HUES64 (cell line): Measurements from ENCODE around the gene PHTF2. TPM values are rescaled to one million over a fixed set of nuclear protein-coding genes. Genes with fewer than 3 reads are reported as not detected.

Experiments used
- H3K27ac ChIP-seq: 2 replicates; pipeline ENCODE4 v1.7.0; 2013; ENCODE audit warnings: low read depth, low read length, inconsistent platforms
- H3K27me3 ChIP-seq: 2 replicates; pipeline ENCODE4 v1.6.1; 2013; ENCODE audit warnings: mild to moderate bottlenecking, low read length; ENCODE audit not compliant: insufficient read depth
- H3K36me3 ChIP-seq: 2 replicates; pipeline ENCODE4 v1.6.1; 2013; ENCODE audit warnings: mild to moderate bottlenecking, low read length; ENCODE audit not compliant: insufficient read depth
- H3K4me1 ChIP-seq: 2 replicates; pipeline ENCODE4 v1.6.1; 2013; ENCODE audit warnings: mild to moderate bottlenecking, low read length, moderate library complexity; ENCODE audit not compliant: insufficient read depth
- H3K4me3 ChIP-seq: 2 replicates; pipeline ENCODE4 v1.5.1; 2013; ENCODE audit warnings: mild to moderate bottlenecking, low read length, moderate library complexity
- H3K9ac ChIP-seq: 2 replicates; pipeline ENCODE4 v1.6.1; 2013; ENCODE audit warnings: mild to moderate bottlenecking, low read depth, low read length
- H3K9me3 ChIP-seq: 2 replicates; pipeline ENCODE4 v1.6.1; 2013; ENCODE audit warnings: low read depth, low read length; ENCODE audit not compliant: insufficient read depth
- WGBS: fragments of 150-250, 120-280 bp; methylation state at CpG from one replicate; pipeline ENCODE4 v1.1.7; 2013; ENCODE audit warnings: missing lambda C conversion rate; 5-methylcytosine and 5-hydroxymethylcytosine counted together
- polyA plus RNA-seq, 2 experiments: library from polyadenylated mRNA; stranded (reverse); fragments of 50-300 nt; gene quantifications; one replicate each; pipeline ENCODE4 v1.2.3, GENCODE V29; 2013

The PHTF2 gene
- 14.6 TPM for polyA plus RNA-seq (2013, experiment 1 of 2)
- polyA plus RNA-seq (2013, experiment 2 of 2), result 17.4 TPM

- Histone ChIP-seq H3K4me3 (peak within 1 kb of the TSS; percentile 87), H3K9me3 (no peaks in the 10 kb centered on the region), H3K27me3 (no peaks in the 10 kb centered on the region), H3K4me1 (peaks cover 18% of the 10 kb centered on the region), H3K9ac (peak within 1 kb of the TSS; percentile 82), H3K27ac (peak within 1 kb of the TSS; percentile 69), H3K36me3 (peaks cover 9% of the 10 kb centered on the region)
- WGBS, result under 1% methylated on average over 61 of the region's 61 CpGs
These were observed at the start of gene PHTF2, which contains the start of gene TMEM60 for GRCh38 chr7:77798394-77799077. PHTF2 (plus strand) TSS chr7:77798773. TMEM60 (minus strand) TSS chr7:77798434; CDS start chr7:77794373, 4,061 bp downstream.

GRCh38 chr7:77752016-77752415, 46.6 kb upstream of the PHTF2 start:
- Histone ChIP-seq H3K4me1 (no peaks in the 10 kb centered on the region), H3K9me3 (no peaks in the 10 kb centered on the region), H3K36me3 (peaks cover 13% of the 10 kb centered on the region), H3K4me3 (no peak overlapping the region), H3K9ac (no peak overlapping the region), H3K27me3 (no peaks in the 10 kb centered on the region), H3K27ac (no peak overlapping the region)
- WGBS, result 83% methylated on average over 1 of the region's 2 CpGs

GRCh38 chr7:77753173-77753572, 45.4 kb upstream of the PHTF2 start:
- Histone ChIP-seq H3K27ac (no peak overlapping the region), H3K4me3 (no peak overlapping the region), H3K27me3 (no peaks in the 10 kb centered on the region), H3K9ac (no peak overlapping the region), H3K4me1 (no peaks in the 10 kb centered on the region), H3K9me3 (no peaks in the 10 kb centered on the region), H3K36me3 (peaks cover 13% of the 10 kb centered on the region)
- WGBS, result 100% methylated on average over 1 of the region's 1 CpG

GRCh38 chr7:77757589-77757988, 41.0 kb upstream of the PHTF2 start:
- no CpG with 5 or more reads among the region's 1 CpG for WGBS
- H3K27ac ChIP-seq, result no peak overlapping the region
- no peaks in the 10 kb centered on the region for H3K27me3 ChIP-seq
- H3K9ac ChIP-seq, result no peak overlapping the region
- H3K36me3 ChIP-seq, result no peaks in the 10 kb centered on the region
- H3K4me1 ChIP-seq, result no peaks in the 10 kb centered on the region
- H3K4me3 ChIP-seq, result no peak overlapping the region
- H3K9me3 ChIP-seq, result no peaks in the 10 kb centered on the region

- H3K27ac ChIP-seq, result no peak overlapping the region
- H3K9ac ChIP-seq, result no peak overlapping the region
- WGBS, result 6% methylated on average over 3 of the region's 3 CpGs
- no peaks in the 10 kb centered on the region for H3K9me3 ChIP-seq
- H3K27me3 ChIP-seq, result no peaks in the 10 kb centered on the region
- H3K36me3 ChIP-seq, result no peaks in the 10 kb centered on the region
- no peaks in the 10 kb centered on the region for H3K4me1 ChIP-seq
- no peak overlapping the region for H3K4me3 ChIP-seq
These were observed 39.2 kb upstream of the PHTF2 start for GRCh38 chr7:77759294-77759889.

GRCh38 chr7:77760809-77761453, 37.6 kb upstream of the PHTF2 start:
- Histone ChIP-seq H3K4me3 (no peak overlapping the region), H3K4me1 (peaks cover 6% of the 10 kb centered on the region), H3K36me3 (no peaks in the 10 kb centered on the region; the same call in 1 of the 2 replicates), H3K9me3 (no peaks in the 10 kb centered on the region), H3K27me3 (no peaks in the 10 kb centered on the region), H3K27ac (no peak overlapping the region), H3K9ac (no peak overlapping the region)
- 96% methylated on average over 9 of the region's 10 CpGs for WGBS

- 95% methylated on average over 3 of the region's 3 CpGs for WGBS
- no peaks in the 10 kb centered on the region for H3K9me3 ChIP-seq
- H3K9ac ChIP-seq, result no peak overlapping the region
- H3K36me3 ChIP-seq, result peaks cover 18% of the 10 kb centered on the region
- H3K27ac ChIP-seq, result peak overlapping the region; percentile 31; the same call in 1 of the 2 replicates
- no peaks in the 10 kb centered on the region for H3K27me3 ChIP-seq
- H3K4me1 ChIP-seq, result peaks cover 9% of the 10 kb centered on the region
- H3K4me3 ChIP-seq, result no peak overlapping the region
These were observed 33.1 kb upstream of the PHTF2 start for GRCh38 chr7:77765481-77765880.

- Histone ChIP-seq H3K4me3 (no peak overlapping the region), H3K9ac (no peak overlapping the region), H3K27me3 (no peaks in the 10 kb centered on the region), H3K4me1 (peaks cover 9% of the 10 kb centered on the region), H3K9me3 (no peaks in the 10 kb centered on the region), H3K36me3 (peaks cover 21% of the 10 kb centered on the region), H3K27ac (peak overlapping the region; percentile 31; the same call in 1 of the 2 replicates)
- 94% methylated on average over 4 of the region's 4 CpGs for WGBS
These were observed 32.4 kb upstream of the PHTF2 start for GRCh38 chr7:77765906-77766800.

GRCh38 chr7:77766801-77767605, 31.6 kb upstream of the PHTF2 start:
- Histone ChIP-seq H3K36me3 (peaks cover 21% of the 10 kb centered on the region), H3K9ac (no peak overlapping the region), H3K9me3 (no peaks in the 10 kb centered on the region), H3K27me3 (no peaks in the 10 kb centered on the region), H3K4me1 (peaks cover 9% of the 10 kb centered on the region), H3K4me3 (no peak overlapping the region), H3K27ac (no peak overlapping the region)
- 89% methylated on average over 6 of the region's 6 CpGs for WGBS

- Histone ChIP-seq H3K27ac (no peak overlapping the region), H3K9ac (no peak overlapping the region), H3K9me3 (no peaks in the 10 kb centered on the region), H3K4me1 (peaks cover 9% of the 10 kb centered on the region), H3K27me3 (no peaks in the 10 kb centered on the region), H3K36me3 (peaks cover 49% of the 10 kb centered on the region), H3K4me3 (no peak overlapping the region)
- 86% methylated on average over 8 of the region's 8 CpGs for WGBS
These were observed 28.3 kb upstream of the PHTF2 start for GRCh38 chr7:77770316-77770715.
